Measurements from ENCODE around the gene DSCAML1. TPM values are rescaled to one million over a fixed set of nuclear protein-coding genes. Genes with fewer than 3 reads are reported as not detected.

DSCAML1 gene
- total RNA-seq, 2 donors from 2014 or later, result 0.21 to 0.41 TPM

DNA sequence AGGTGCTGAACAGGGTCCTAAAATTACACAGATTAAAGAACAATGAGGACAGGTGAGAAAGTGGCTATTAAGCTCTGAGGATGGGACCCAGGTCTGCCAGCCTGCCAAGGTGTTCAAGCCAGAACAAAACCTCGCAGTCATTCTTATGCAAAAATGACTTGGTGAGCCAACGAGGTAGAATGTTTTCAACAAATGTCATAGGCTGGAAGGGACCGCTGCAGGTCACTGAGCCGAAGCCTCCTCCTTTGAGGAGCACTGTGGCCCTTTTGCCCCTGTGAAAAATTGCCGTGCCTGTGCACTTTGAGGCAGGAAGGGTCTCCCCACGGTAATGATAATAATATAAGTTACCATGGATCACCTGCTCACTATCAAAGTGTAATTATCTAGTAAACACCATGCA is 216.2 kb downstream of the DSCAML1 start:
- H3K4me1 ChIP-seq (ENCODE audit: control insufficient read depth in 1 of 2, low read depth in 2 of 2), result no peaks in the 10 kb centered on the region
- H3K27me3 ChIP-seq (replicated peaks; ENCODE audit: insufficient read depth), result no peaks in the 10 kb centered on the region
- no peaks in the 10 kb centered on the region for H3K36me3 ChIP-seq
- ATAC-seq (ENCODE audit: insufficient number of reproducible peaks, low FRiP score, low read depth) (no peak), DNase-seq (ENCODE audit: low spot score) (no peak)
- H3K9me3 ChIP-seq, result no peaks in the 10 kb centered on the region
- no peak overlapping the region for H3K27ac ChIP-seq
- H3K4me3 ChIP-seq, result no peak overlapping the region
- TF ChIP-seq, protein P1, sequence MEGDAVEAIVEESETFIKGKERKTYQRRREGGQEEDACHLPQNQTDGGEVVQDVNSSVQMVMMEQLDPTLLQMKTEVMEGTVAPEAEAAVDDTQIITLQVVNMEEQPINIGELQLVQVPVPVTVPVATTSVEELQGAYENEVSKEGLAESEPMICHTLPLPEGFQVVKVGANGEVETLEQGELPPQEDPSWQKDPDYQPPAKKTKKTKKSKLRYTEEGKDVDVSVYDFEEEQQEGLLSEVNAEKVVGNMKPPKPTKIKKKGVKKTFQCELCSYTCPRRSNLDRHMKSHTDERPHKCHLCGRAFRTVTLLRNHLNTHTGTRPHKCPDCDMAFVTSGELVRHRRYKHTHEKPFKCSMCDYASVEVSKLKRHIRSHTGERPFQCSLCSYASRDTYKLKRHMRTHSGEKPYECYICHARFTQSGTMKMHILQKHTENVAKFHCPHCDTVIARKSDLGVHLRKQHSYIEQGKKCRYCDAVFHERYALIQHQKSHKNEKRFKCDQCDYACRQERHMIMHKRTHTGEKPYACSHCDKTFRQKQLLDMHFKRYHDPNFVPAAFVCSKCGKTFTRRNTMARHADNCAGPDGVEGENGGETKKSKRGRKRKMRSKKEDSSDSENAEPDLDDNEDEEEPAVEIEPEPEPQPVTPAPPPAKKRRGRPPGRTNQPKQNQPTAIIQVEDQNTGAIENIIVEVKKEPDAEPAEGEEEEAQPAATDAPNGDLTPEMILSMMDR (IDR thresholded peaks at IDR 0.05), result no peak

- no peak for ATAC-seq (ENCODE audit: insufficient number of reproducible peaks, low FRiP score, low read depth)
- TF ChIP-seq, protein P1 (IDR thresholded peaks at IDR 0.05), result no peak
- Histone ChIP-seq H3K36me3 (no peaks in the 10 kb centered on the region), H3K27me3 (replicated peaks; ENCODE audit: insufficient read depth) (no peaks in the 10 kb centered on the region), H3K27ac (no peak overlapping the region), H3K4me1 (ENCODE audit: control insufficient read depth in 1 of 2, low read depth in 2 of 2) (no peaks in the 10 kb centered on the region), H3K4me3 (no peak overlapping the region), H3K9me3 (no peaks in the 10 kb centered on the region)
- DNase-seq (ENCODE audit: low spot score), result no peak
These were observed 217.9 kb downstream of the DSCAML1 start for GRCh38 chr11:117579161-117579560.

DNA sequence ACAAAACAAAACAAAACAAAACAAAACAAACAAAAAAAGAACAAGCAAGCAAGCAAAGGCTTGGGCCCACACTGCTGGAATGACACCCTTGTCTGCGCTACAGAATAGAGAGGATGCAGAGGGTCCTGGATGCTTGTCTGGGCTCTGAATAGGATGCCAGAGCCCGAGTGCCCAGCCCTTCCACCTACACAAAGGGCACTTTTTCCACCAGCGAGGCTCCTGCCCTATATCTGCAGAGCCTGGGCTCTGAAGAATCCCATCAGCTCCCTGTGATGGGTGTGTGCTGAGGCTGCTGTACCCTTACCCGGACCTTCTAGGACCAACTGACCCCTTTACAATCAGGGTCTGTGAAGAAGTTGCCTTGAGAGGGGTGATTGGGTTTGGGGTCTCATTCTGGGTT is 221.2 kb downstream of the DSCAML1 start:
- Histone ChIP-seq H3K27me3 (replicated peaks; ENCODE audit: insufficient read depth) (no peaks in the 10 kb centered on the region), H3K4me1 (ENCODE audit: control insufficient read depth in 1 of 2, low read depth in 2 of 2) (no peaks in the 10 kb centered on the region), H3K9me3 (no peaks in the 10 kb centered on the region), H3K36me3 (no peaks in the 10 kb centered on the region), H3K4me3 (no peak overlapping the region), H3K27ac (no peak overlapping the region)
- no peak for DNase-seq (ENCODE audit: low spot score)
- no peak for ATAC-seq (ENCODE audit: insufficient number of reproducible peaks, low FRiP score, low read depth)
- TF ChIP-seq, protein P1 (IDR thresholded peaks at IDR 0.05), result no peak

- Histone ChIP-seq H3K4me1 (ENCODE audit: control insufficient read depth in 1 of 2, low read depth in 2 of 2) (no peaks in the 10 kb centered on the region), H3K27ac (no peak overlapping the region), H3K36me3 (no peaks in the 10 kb centered on the region), H3K9me3 (no peaks in the 10 kb centered on the region), H3K27me3 (replicated peaks; ENCODE audit: insufficient read depth) (no peaks in the 10 kb centered on the region), H3K4me3 (no peak overlapping the region)
- TF ChIP-seq, protein P1 (IDR thresholded peaks at IDR 0.05), result no peak
- ATAC-seq (ENCODE audit: insufficient number of reproducible peaks, low FRiP score, low read depth), result no peak
- no peak for DNase-seq (ENCODE audit: low spot score)
These were observed 222.5 kb downstream of the DSCAML1 start for GRCh38 chr11:117574551-117574950.

- ATAC-seq (ENCODE audit: insufficient number of reproducible peaks, low FRiP score, low read depth), result no peak
- no peaks in the 10 kb centered on the region for H3K4me1 ChIP-seq (ENCODE audit: control insufficient read depth in 1 of 2, low read depth in 2 of 2)
- TF ChIP-seq, protein P1 (IDR thresholded peaks at IDR 0.05), result no peak
- H3K27me3 ChIP-seq (replicated peaks; ENCODE audit: insufficient read depth), result no peaks in the 10 kb centered on the region
- no peaks in the 10 kb centered on the region for H3K9me3 ChIP-seq
- DNase-seq (ENCODE audit: low spot score), result no peak
- no peaks in the 10 kb centered on the region for H3K36me3 ChIP-seq
- H3K27ac ChIP-seq, result no peak overlapping the region
- no peak overlapping the region for H3K4me3 ChIP-seq
These were observed 223.7 kb downstream of the DSCAML1 start for GRCh38 chr11:117573326-117573725.

All from thoracic aorta (tissue), 2 donors.